SH-SY5Y (cell line): ENCODE results near the gene ZNF552.

Experiments
- GATA2 ChIP-seq: IDR thresholded peaks from 2 replicates; pipeline ENCODE4 v1.6.1; 2011; ENCODE audit warnings: mild to moderate bottlenecking, low read depth, low read length
- GATA3 ChIP-seq: IDR thresholded peaks from 2 replicates; pipeline ENCODE4 v1.6.1; 2011; ENCODE audit warnings: low read depth, mild to moderate bottlenecking, low read length, moderate library complexity

- TF ChIP-seq GATA3, result no peak
- TF ChIP-seq GATA2, result no peak
Measured at GRCh38 chr19:57817976-57818375, 3.3 kb upstream of the ZNF552 start.
